Ovary (tissue), 9 donors: ENCODE data around the gene MSMP. TPM values are rescaled to one million over a fixed set of nuclear protein-coding genes. Genes with fewer than 3 reads are reported as not detected.

Source experiments
- DNase-seq, 5 donors: peaks; one replicate each; pipeline ENCODE4 v3.0.0-alpha.2; 2019 to 2020
- H3K27ac ChIP-seq, 2 donors: fragments of 200-600 bp; one replicate each; pipeline versions ENCODE4 v1.5.1 to v1.8.0; 2019 to 2022
- H3K27me3 ChIP-seq: fragments of 200-600 bp; one replicate; pipeline ENCODE4 v1.8.0; 2022
- H3K36me3 ChIP-seq: fragments of 200-600 bp; sonication (generic); one replicate; pipeline ENCODE4 v1.5.1; 2019
- H3K4me1 ChIP-seq: one replicate; pipeline ENCODE4 v1.8.1; 2013; ENCODE audit warnings: mild to moderate bottlenecking, moderate library complexity; ENCODE audit not compliant: insufficient read depth
- H3K4me3 ChIP-seq: fragments of 200-600 bp; sonication (generic); one replicate; pipeline ENCODE4 v1.5.1; 2017
- H3K9me3 ChIP-seq, 2 donors: fragments of 200-600 bp in 1 of 2; sonication (generic) in 1 of 2; one replicate each; pipeline versions ENCODE4 v1.5.1 to v1.8.1; 2013 to 2019; ENCODE audit warnings: mild to moderate bottlenecking in 1 of 2, moderate library complexity in 1 of 2
- EP300 ChIP-seq: sonication (generic); formaldehyde crosslinking; IDR thresholded peaks from one replicate; pipeline ENCODE4 v1.6.1; 2017; ENCODE audit warnings: antibody characterized with exemption
- POLR2A ChIP-seq: fragments of 450-650 bp; IDR thresholded peaks from one replicate; pipeline ENCODE4 v1.6.1; 2017; ENCODE audit warnings: antibody characterized with exemption, mild to moderate bottlenecking, moderate library complexity
- WGBS, 3 donors: extraction: QIAGEN DNeasy Blood & Tissue Kit in 1 of 3; methylation state at CpG; one replicate each; pipeline versions ENCODE4 v1.1.5 to v1.1.7; 2013 to 2017; 5-methylcytosine and 5-hydroxymethylcytosine counted together
- intact Hi-C, 4 donors: fragments of 100-400 bp; cut with DNase I; formaldehyde crosslinking; loops; one replicate each; pipeline versions ENCODE4 v1.11.0 to v1.15.1; 2022 to 2023
- polyA plus RNA-seq, 2 donors: library from polyadenylated mRNA; stranded (reverse); fragments of 200-250 nt in 1 of 2; fragments of 350-450 nt in 1 of 2; fragmentation: Illumina TruSeq in 1 of 2; extraction: RNeasy Lipid Tissue Mini Kit (QIAGEN cat#74804) in 1 of 2; gene quantifications; one replicate each; pipeline ENCODE4 v1.2.3, GENCODE V29; 2013 to 2014
- total RNA-seq, 7 donors: library from RNA; depleted of rRNA in 2 of 7; stranded (reverse); fragments of >200 nt in 2 of 7; fragmentation: NEBNext Ultra II Directional in 3 of 7; extraction: Animal tissue kit (Norgen Biotek cat#: 25700) in 3 of 7; gene quantifications; one replicate each; pipeline versions ENCODE4 v1.1.0 to v1.2.4, GENCODE V29; 2016 to 2023
- TF ChIP-seq, protein P1 (sequence below), 3 donors: fragments of 450-650 bp in 2 of 3; fragments of 200-600 bp in 1 of 3; IDR thresholded peaks; one replicate each; pipeline versions ENCODE4 v1.5.1 to v1.8.0; 2016 to 2022; ENCODE audit warnings: antibody characterized with exemption in 3 of 3, mild to moderate bottlenecking in 1 of 3
- donor health status: DM: no; HTN: no; CAD: no; lungs with moderate emphysema.
- donor health status: DM: no; HTN: no; CAD: no.
- donor health status: Bipolar disorder and iron deficiency.
- donor health status: DM: yes; HTN: yes; CAD: no.
- donor health status: DM: no; HTN: no; CAD: no.
- donor health status: DM: yes; HTN: yes; CAD: no.

The MSMP gene
- total and polyA plus RNA-seq, 9 donors: 0.40 to 4.4 (median 0.41) TPM; not detected in 6

GRCh38 chr9:35797311-35798109 is 43.4 kb upstream of the MSMP start:
- WGBS, 3 donors: 86 to 88% (median 87%) methylated on average over 6 of the region's 6 CpGs
- DNase-seq: no peak
- intact Hi-C loops: loop anchor here in 1 of 4 donors (10.0 kb wide), 1 partner anchor 147 kb away; no protein-coding TSS in a partner anchor
- H3K27me3 ChIP-seq: no peaks in the 10 kb centered on the region
- no peaks in the 10 kb centered on the region for H3K36me3 ChIP-seq
- H3K27ac ChIP-seq: no peak overlapping the region
- TF ChIP-seq EP300 (no peak), POLR2A (no peak)
- TF ChIP-seq, protein P1, sequence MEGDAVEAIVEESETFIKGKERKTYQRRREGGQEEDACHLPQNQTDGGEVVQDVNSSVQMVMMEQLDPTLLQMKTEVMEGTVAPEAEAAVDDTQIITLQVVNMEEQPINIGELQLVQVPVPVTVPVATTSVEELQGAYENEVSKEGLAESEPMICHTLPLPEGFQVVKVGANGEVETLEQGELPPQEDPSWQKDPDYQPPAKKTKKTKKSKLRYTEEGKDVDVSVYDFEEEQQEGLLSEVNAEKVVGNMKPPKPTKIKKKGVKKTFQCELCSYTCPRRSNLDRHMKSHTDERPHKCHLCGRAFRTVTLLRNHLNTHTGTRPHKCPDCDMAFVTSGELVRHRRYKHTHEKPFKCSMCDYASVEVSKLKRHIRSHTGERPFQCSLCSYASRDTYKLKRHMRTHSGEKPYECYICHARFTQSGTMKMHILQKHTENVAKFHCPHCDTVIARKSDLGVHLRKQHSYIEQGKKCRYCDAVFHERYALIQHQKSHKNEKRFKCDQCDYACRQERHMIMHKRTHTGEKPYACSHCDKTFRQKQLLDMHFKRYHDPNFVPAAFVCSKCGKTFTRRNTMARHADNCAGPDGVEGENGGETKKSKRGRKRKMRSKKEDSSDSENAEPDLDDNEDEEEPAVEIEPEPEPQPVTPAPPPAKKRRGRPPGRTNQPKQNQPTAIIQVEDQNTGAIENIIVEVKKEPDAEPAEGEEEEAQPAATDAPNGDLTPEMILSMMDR (IDR thresholded peaks at IDR 0.05): no peak
- no peak overlapping the region for H3K4me3 ChIP-seq
- H3K4me1 ChIP-seq: peaks cover 3% of the 10 kb centered on the region
- H3K9me3 ChIP-seq: no peaks in the 10 kb centered on the region

- Histone ChIP-seq H3K4me3 (no peak overlapping the region), H3K36me3 (no peaks in the 10 kb centered on the region), H3K9me3 (no peaks in the 10 kb centered on the region), H3K4me1 (peaks cover 7% of the 10 kb centered on the region), H3K27ac (no peak overlapping the region), H3K27me3 (no peaks in the 10 kb centered on the region)
- DNase-seq: no peak
- intact Hi-C loops: loop anchor here in 1 of 4 donors (10.0 kb wide), 1 partner anchor 149 kb away; no protein-coding TSS in a partner anchor
- TF ChIP-seq, protein P1 (IDR thresholded peaks at IDR 0.05): no peak
- TF ChIP-seq EP300: no peak
- TF ChIP-seq POLR2A: no peak
These were observed 41.6 kb upstream of the MSMP start for GRCh38 chr9:35795695-35796094.

DNA sequence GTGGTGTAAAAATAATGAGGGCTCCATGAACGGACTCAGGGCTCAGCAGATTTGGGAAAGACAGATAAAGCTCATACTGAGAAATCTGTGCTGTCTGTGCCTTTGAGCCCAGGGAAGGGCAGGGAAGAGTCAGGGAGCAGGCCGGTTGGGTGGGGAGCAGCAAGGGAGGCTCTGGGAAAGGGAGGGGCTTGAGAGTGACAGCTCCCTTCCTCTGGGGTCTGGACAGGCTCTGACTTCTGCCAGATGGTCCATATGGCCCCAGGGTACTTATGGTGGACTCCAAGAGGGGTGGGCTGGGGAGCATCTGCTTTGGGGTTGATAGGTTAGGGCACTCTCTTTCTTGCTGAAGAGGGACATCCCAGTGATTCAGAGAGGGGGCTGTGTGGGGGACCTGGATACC is 39.4 kb upstream of the MSMP start:
- H3K27ac ChIP-seq: no peak overlapping the region
- WGBS, 3 donors: 29 to 41% (median 37%) methylated on average over 2 of the region's 2 CpGs
- TF ChIP-seq, protein P1 (IDR thresholded peaks at IDR 0.05): no peak
- TF ChIP-seq EP300: no peak
- TF ChIP-seq POLR2A: no peak

DNA sequence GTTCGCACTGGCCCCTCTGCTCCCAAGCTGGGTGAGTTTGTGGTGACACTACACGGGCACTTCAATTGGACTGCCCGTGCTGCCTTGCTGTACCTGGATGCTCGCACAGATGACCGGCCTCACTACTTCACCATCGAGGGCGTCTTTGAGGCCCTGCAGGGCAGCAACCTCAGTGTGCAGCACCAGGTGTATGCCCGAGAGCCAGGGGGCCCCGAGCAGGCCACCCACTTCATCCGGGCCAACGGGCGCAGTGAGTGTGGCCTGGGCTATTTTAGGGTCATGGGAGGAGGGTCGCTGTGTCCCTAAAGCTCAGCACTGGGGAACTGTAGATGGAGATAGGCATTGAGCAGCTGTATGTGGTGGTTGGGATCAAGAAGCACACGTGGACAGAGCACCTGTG is 38.8 kb upstream of the MSMP start:
- intact Hi-C loops: loop anchor here (1.0 to 10.0 kb wide), 5 partner anchors 89 to 154 kb away; no protein-coding TSS in a partner anchor
- Histone ChIP-seq H3K4me1 (peaks cover 7% of the 10 kb centered on the region), H3K4me3 (peak overlapping the region; percentile 33), H3K9me3 (no peaks in the 10 kb centered on the region), H3K27me3 (no peaks in the 10 kb centered on the region), H3K36me3 (no peaks in the 10 kb centered on the region), H3K27ac (no peak overlapping the region)
- 75 to 82% (median 80%) methylated on average over 14 of the region's 14 CpGs for WGBS, 3 donors
- DNase-seq: no peak
- TF ChIP-seq EP300: no peak
- TF ChIP-seq, protein P1 (IDR thresholded peaks at IDR 0.05): no peak
- no peak for TF ChIP-seq POLR2A

More for the DNA sequence above, 39.4 kb upstream of the MSMP start:
- no peaks in the 10 kb centered on the region for H3K36me3 ChIP-seq
- H3K4me3 ChIP-seq: no peak overlapping the region
- DNase-seq: no peak
- H3K27me3 ChIP-seq: no peaks in the 10 kb centered on the region
- H3K4me1 ChIP-seq: peaks cover 7% of the 10 kb centered on the region
- no peaks in the 10 kb centered on the region for H3K9me3 ChIP-seq
- intact Hi-C loops: loop anchor here in 3 of 4 donors (5.0 to 10.0 kb wide), 4 partner anchors 89 to 154 kb away; no protein-coding TSS in a partner anchor
